Chondrocyte (in vitro differentiated cells): ENCODE measurements around the gene SHOX. TPM values are rescaled to one million over a fixed set of nuclear protein-coding genes. Genes with fewer than 3 reads are reported as not detected.

ENCODE experiments used
- DNase-seq: peaks from one replicate; pipeline ENCODE4 v3.0.0; 2021; ENCODE audit warnings: mixed read lengths, low spot score
- H3K27ac Mint-ChIP-seq: one replicate; pipeline ENCODE4 v1.8.0; 2021; ENCODE audit warnings: mild to moderate bottlenecking, moderate library complexity, mixed read lengths; ENCODE audit not compliant: unreplicated experiment
- H3K27me3 Mint-ChIP-seq: 2 replicates; pipeline ENCODE4 v1.8.0; 2021; ENCODE audit warnings: low read depth, mixed read lengths
- H3K36me3 Mint-ChIP-seq: 2 replicates; pipeline ENCODE4 v1.8.0; 2021; ENCODE audit warnings: low read depth, mixed read lengths
- H3K4me1 Mint-ChIP-seq: 2 replicates; pipeline ENCODE4 v1.8.0; 2021; ENCODE audit warnings: low read depth, mild to moderate bottlenecking, mixed read lengths
- H3K4me3 Mint-ChIP-seq: one replicate; pipeline ENCODE4 v1.8.0; 2021; ENCODE audit warnings: mild to moderate bottlenecking, moderate library complexity, mixed read lengths; ENCODE audit not compliant: unreplicated experiment
- H3K9me3 Mint-ChIP-seq: 2 replicates; pipeline ENCODE4 v1.8.0; 2021; ENCODE audit warnings: low read depth, mixed read lengths
- CTCF ChIP-seq: fragments of 200-600 bp; sonication (generic); IDR thresholded peaks from 2 replicates; pipeline ENCODE4 v1.5.0; 2021; ENCODE audit warnings: antibody characterized with exemption, mild to moderate bottlenecking, moderate library complexity
- total RNA-seq: library from RNA; stranded (reverse); gene quantifications from 3 replicates; pipeline ENCODE4 v1.2.1, GENCODE V29; 2021

The SHOX gene
- total RNA-seq, 1 donor from 2014 or later: not detected

- peaks cover 10% of the 10 kb centered on the region for H3K4me1 Mint-ChIP-seq
Measured at GRCh38 chrX:633043-633984, 2.7 kb downstream of the SHOX start.

GRCh38 chrX:633985-634958 lies 3.7 kb downstream of the SHOX start:
- Mint-ChIP-seq H3K27me3 (peaks cover 75% of the 10 kb centered on the region), H3K27ac (no peak overlapping the region), H3K4me1 (peaks cover 10% of the 10 kb centered on the region), H3K36me3 (peaks cover 2% of the 10 kb centered on the region), H3K9me3 (no peaks in the 10 kb centered on the region), H3K4me3 (no peak overlapping the region)
- no peak for TF ChIP-seq CTCF
- DNase-seq: no peak

More at GRCh38 chrX:633043-633984, 2.7 kb downstream of the SHOX start:
- Mint-ChIP-seq H3K36me3 (peaks cover 2% of the 10 kb centered on the region), H3K27me3 (peaks cover 69% of the 10 kb centered on the region), H3K9me3 (no peaks in the 10 kb centered on the region), H3K4me3 (no peak overlapping the region), H3K27ac (no peak overlapping the region)
- DNase-seq: no peak
- TF ChIP-seq CTCF: no peak

GRCh38 chrX:635428-636090 lies 5.0 kb downstream of the SHOX start:
- DNase-seq: no peak
- H3K4me1 Mint-ChIP-seq: peaks cover 10% of the 10 kb centered on the region
- no peaks in the 10 kb centered on the region for H3K9me3 Mint-ChIP-seq
- H3K36me3 Mint-ChIP-seq: peaks cover 2% of the 10 kb centered on the region
- H3K27ac Mint-ChIP-seq: no peak overlapping the region
- H3K4me3 Mint-ChIP-seq: no peak overlapping the region
- TF ChIP-seq CTCF: no peak
- peaks cover 78% of the 10 kb centered on the region for H3K27me3 Mint-ChIP-seq

- Mint-ChIP-seq H3K27me3 (peaks cover 72% of the 10 kb centered on the region), H3K36me3 (peaks cover 2% of the 10 kb centered on the region), H3K27ac (no peak overlapping the region), H3K4me1 (peaks cover 10% of the 10 kb centered on the region), H3K4me3 (no peak overlapping the region), H3K9me3 (no peaks in the 10 kb centered on the region)
- no peak for DNase-seq
- TF ChIP-seq CTCF: no peak
Measured at GRCh38 chrX:636981-637659, 6.5 kb downstream of the SHOX start.
